K562 (cell line): ENCODE results near the gene IRF4. TPM values are rescaled to one million over a fixed set of nuclear protein-coding genes. Genes with fewer than 3 reads are reported as not detected.

ENCODE experiments used
- ATAC-seq: fragments of 200-7000 bp; cut with Tn5 transposase; 3 replicates; pipeline ENCODE4 v1.9.1; 2020; ENCODE audit warnings: moderate library complexity
- BruUV-seq: library from RNA; stranded (reverse); fragments of 400-500 nt; replicated peaks from 2 replicates; lab custom pipeline; 2021; lab: Mats Ljungman, UMichigan
- CTCF ChIA-PET: fragments of 300-600 bp; formaldehyde crosslinking; extraction: SDS; loops from one replicate; lab custom pipeline; 2021; ENCODE audit warnings: low intra/inter-chr PET ratio; lab: Yijun Ruan, JAX
- POLR2A ChIA-PET: fragments of 300-600, 350-650 bp; sonication (Branson Sonifier 250); formaldehyde crosslinking; extraction: SDS; loops from one replicate; lab custom pipeline; 2021; ENCODE audit warnings: antibody characterized with exemption, inconsistent platforms; lab: Yijun Ruan, JAX
- DNase-seq, 4 experiments: peaks; one replicate each; pipeline versions ENCODE4 v3.0.0 to v3.0.0-alpha.2; 2011 to 2018; ENCODE audit warnings: low spot score in 3 of 4, mixed read lengths in 3 of 4; ENCODE audit errors: extremely low read depth in 1 of 4
- FAIRE-seq: peaks from 2 replicates; lab custom pipeline; 2011; peaks lifted over from hg19 to GRCh38; lab: Jason Lieb, UNC
- H2AFZ ChIP-seq: 2 replicates; pipeline ENCODE4 v1.6.0; 2011; ENCODE audit warnings: low read depth, low read length, control low read depth, inconsistent platforms
- H3K27ac ChIP-seq: fragments of 200-600 bp; 3 replicates; pipeline ENCODE4 v1.8.0; 2011; ENCODE audit warnings: low read depth, mild to moderate bottlenecking, control low read depth, inconsistent platforms, low read length, moderate library complexity, mixed read lengths; ENCODE audit errors: extremely low read depth
- H3K27me3 ChIP-seq, 2 experiments: fragments of 300-600 bp in 1 of 2; 2 replicates in 1 of 2; 3 replicates in 1 of 2; pipeline versions ENCODE4 v1.6.0 to v1.8.0; 2011; ENCODE audit warnings: inconsistent platforms in 2 of 2, low read length in 2 of 2, mild to moderate bottlenecking in 1 of 2, mixed read lengths in 1 of 2, moderate library complexity in 1 of 2; ENCODE audit not compliant: control insufficient read depth in 2 of 2, insufficient read depth in 2 of 2
- H3K36me3 ChIP-seq: fragments of 300-600 bp; 3 replicates; pipeline ENCODE4 v1.8.0; 2011; ENCODE audit warnings: mild to moderate bottlenecking, low read length, inconsistent platforms; ENCODE audit not compliant: control insufficient read depth, insufficient read depth
- H3K4me1 ChIP-seq, 2 experiments: fragments of 200-600 bp in 1 of 2; replicated peaks in 1 of 2; 2 replicates in 1 of 2; 3 replicates in 1 of 2; pipeline versions ENCODE4 v1.5.1 to v1.8.0; 2011; ENCODE audit warnings: inconsistent platforms in 2 of 2, low read length in 2 of 2, mild to moderate bottlenecking in 1 of 2, mixed read lengths in 1 of 2, moderate library complexity in 1 of 2; ENCODE audit not compliant: control insufficient read depth in 2 of 2, insufficient read depth in 2 of 2
- H3K4me2 ChIP-seq: 2 replicates; pipeline ENCODE4 v1.6.1; 2011; ENCODE audit warnings: low read length, control low read depth, inconsistent platforms, mixed read lengths; ENCODE audit not compliant: insufficient read depth
- H3K4me3 ChIP-seq: fragments of 200-600 bp; sonication (generic), shearing (Covaris generic); 2 replicates; pipeline ENCODE4 v1.5.1; 2016; ENCODE audit warnings: control low read depth, inconsistent platforms
- H3K79me2 ChIP-seq: fragments of 200-600 bp; 3 replicates; pipeline ENCODE4 v1.8.0; 2011; ENCODE audit warnings: low read length, inconsistent platforms; ENCODE audit not compliant: control insufficient read depth, insufficient read depth
- H3K9ac ChIP-seq, 2 experiments: 2 replicates each; pipeline versions ENCODE4 v1.6.0 to v1.6.1; 2011; ENCODE audit warnings: low read depth in 2 of 2, low read length in 2 of 2, control low read depth in 1 of 2, inconsistent platforms in 1 of 2, mild to moderate bottlenecking in 1 of 2, mixed read lengths in 1 of 2; ENCODE audit not compliant: insufficient read depth in 1 of 2
- H3K9me1 ChIP-seq: one replicate; pipeline ENCODE4 v1.6.0; 2011; ENCODE audit warnings: inconsistent platforms, mild to moderate bottlenecking, low read length, moderate library complexity; ENCODE audit not compliant: control insufficient read depth, insufficient read depth
- H3K9me3 ChIP-seq: replicated peaks from 2 replicates; pipeline ENCODE4 v1.5.1; 2011; ENCODE audit warnings: low read depth, low read length, inconsistent platforms; ENCODE audit not compliant: control insufficient read depth, insufficient read depth
- H4K20me1 ChIP-seq: replicated peaks from 2 replicates; pipeline ENCODE4 v1.6.1; 2011; ENCODE audit warnings: low read length, inconsistent platforms, mixed read lengths; ENCODE audit not compliant: control insufficient read depth, insufficient read depth
- HMG20A ChIP-seq: fragments of 450-650 bp; formaldehyde crosslinking; conservative IDR thresholded peaks from 2 replicates; pipeline ENCODE4 v1.4.0; 2020; ENCODE audit warnings: mild to moderate bottlenecking, mixed read lengths
- PRPF4 ChIP-seq: fragments of 200-400 bp; formaldehyde crosslinking; IDR thresholded peaks from one replicate; pipeline ENCODE4 v1.6.1; 2017; ENCODE audit warnings: low read length, low read depth, mild to moderate bottlenecking; ENCODE audit not compliant: insufficient read depth, poor library complexity, severe bottlenecking
- TEAD4 ChIP-seq, 2 experiments: sonication (generic) in 1 of 2; formaldehyde crosslinking in 1 of 2; IDR thresholded peaks; 2 replicates each; pipeline versions ENCODE4 v1.6.1 to v1.8.0; 2012 to 2022; ENCODE audit warnings: borderline replicate concordance in 1 of 2, inconsistent platforms in 1 of 2, low read length in 1 of 2, mild to moderate bottlenecking in 1 of 2, missing genetic modification reagents in 1 of 2
- ZNF507 ChIP-seq: conservative IDR thresholded peaks from 2 replicates; pipeline ENCODE4 v1.6.1; 2017; ENCODE audit warnings: missing genetic modification characterization, missing compliant biosample characterization
- WGBS: fragments of 100-300 bp; shearing (Covaris generic); methylation state at CpG from one replicate; pipeline ENCODE4 v1.1.6; 2016; ENCODE audit warnings: low coverage, mixed read lengths; ENCODE audit not compliant: insufficient coverage; ENCODE audit errors: missing lambda C conversion rate; 5-methylcytosine and 5-hydroxymethylcytosine counted together
- in situ Hi-C: fragments of 300-500 bp; cut with MboI; formaldehyde crosslinking; loops from 4 replicates; pipeline ENCODE4 v1.15.0; 2018; ENCODE audit warnings: inconsistent platforms, mixed read lengths
- intact Hi-C: fragments of 100-400 bp; cut with micrococcal nuclease; formaldehyde crosslinking; loops from 2 replicates; pipeline ENCODE4 v1.14.2; 2022
- polyA plus RNA-seq, 8 experiments: library from polyadenylated mRNA; depleted of rRNA in 4 of 8; stranded (reverse) in 5 of 8; unstranded in 3 of 8; fragments of >200 nt; fragmentation: Nextera tagmentation in 2 of 8; fragmentation: Illumina TruSeq in 1 of 8; extraction: Ambion mirVana in 2 of 8; extraction: Trizol in 1 of 8; gene quantifications; 2 replicates each; pipeline versions ENCODE4 v1.2.1 to v1.2.3, GENCODE V29; 2011 to 2014; ENCODE audit warnings: inconsistent platforms in 1 of 8, missing spikeins in 1 of 8
- total RNA-seq, 7 experiments: library from RNA; depleted of rRNA in 6 of 7; stranded (reverse); fragments of >200 nt in 6 of 7; fragmentation: Illumina TruSeq in 2 of 7; extraction: Trizol in 2 of 7; gene quantifications; 2 replicates each; pipeline versions ENCODE4 v1.2.1 to v1.2.3, GENCODE V29; 2011 to 2021; ENCODE audit warnings: low replicate concordance in 1 of 7
- TF ChIP-seq, protein P1 (sequence below): sonication (generic); formaldehyde crosslinking; IDR thresholded peaks from 2 replicates; pipeline ENCODE4 v1.8.0; 2022; ENCODE audit warnings: missing genetic modification reagents, mild to moderate bottlenecking, borderline replicate concordance

Gene IRF4
- total and polyA plus RNA-seq, 9 of the 15 experiments (the other 6 are each of a cell fraction or from before 2014, with no cell fraction given), result 0.05 to 0.33 (median 0.09) TPM; not detected in 6

DNA sequence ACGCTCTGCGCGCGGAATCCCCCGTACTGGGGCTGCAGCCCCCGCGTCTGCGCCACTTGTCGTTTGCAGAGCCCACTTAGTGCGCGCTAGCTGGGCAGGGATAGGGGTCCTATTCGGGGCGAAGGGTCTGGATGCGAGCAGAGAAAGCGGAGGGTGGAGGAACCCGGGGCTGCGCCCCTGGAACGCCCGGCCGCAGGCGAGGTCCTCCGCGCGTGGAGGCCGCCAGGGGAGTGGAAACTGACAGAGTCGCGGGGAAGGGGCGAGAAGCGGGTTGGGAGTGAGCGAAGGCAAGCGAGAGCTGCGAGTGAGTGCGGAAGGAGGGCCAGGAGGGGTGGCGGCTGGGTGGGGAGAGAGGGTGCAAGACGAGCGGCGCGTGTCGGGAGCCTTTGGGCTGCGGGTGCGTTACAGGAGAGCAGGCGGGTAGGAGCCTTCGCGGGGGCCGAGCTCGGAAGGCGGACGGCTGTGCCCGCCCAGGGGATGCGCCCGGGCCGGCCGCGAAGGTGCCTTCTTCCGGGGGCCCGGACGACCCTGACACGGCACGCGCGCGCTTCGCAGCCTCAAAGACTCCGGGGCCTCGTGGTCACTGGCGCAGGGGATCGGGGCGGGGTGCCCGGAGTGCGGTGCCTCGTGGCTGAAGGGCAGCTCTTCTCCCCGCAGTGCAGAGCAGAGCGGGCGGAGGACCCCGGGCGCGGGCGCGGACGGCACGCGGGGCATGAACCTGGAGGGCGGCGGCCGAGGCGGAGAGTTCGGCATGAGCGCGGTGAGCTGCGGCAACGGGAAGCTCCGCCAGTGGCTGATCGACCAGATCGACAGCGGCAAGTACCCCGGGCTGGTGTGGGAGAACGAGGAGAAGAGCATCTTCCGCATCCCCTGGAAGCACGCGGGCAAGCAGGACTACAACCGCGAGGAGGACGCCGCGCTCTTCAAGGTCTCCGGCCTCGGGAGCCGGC is 1.2 kb downstream of the IRF4 start:
- ChIA-PET POLR2A (interaction anchor here (0.9 kb wide), 1 partner anchor 10 kb away, joined by 4 read pairs; no protein-coding TSS in a partner anchor), CTCF (interaction anchor here (0.7 kb wide), 1 partner anchor 1059 kb away, joined by 4 read pairs; no protein-coding TSS in a partner anchor)
- intact Hi-C loops (no loop called here), in situ Hi-C loops (no loop called here)
- Histone ChIP-seq H4K20me1 (no peaks in the 10 kb centered on the region; the same call in none of the 2 replicates), H3K4me2 (no peak overlapping the region), H3K4me1 (peaks cover 0 to 7% of the 10 kb centered on the region in 2 experiments; a peak in 1 of 5 replicates), H3K9ac (no peak overlapping the region), H3K9me1 (no peaks in the 10 kb centered on the region), H3K36me3 (no peaks in the 10 kb centered on the region), H3K9me3 (no peaks in the 10 kb centered on the region; the same call in 1 of the 2 replicates), H3K27ac (no peak overlapping the region), H2AFZ (no peak overlapping the region), H3K4me3 (no peak overlapping the region), H3K27me3 (peaks cover 42 to 64% of the 10 kb centered on the region in 2 experiments), H3K79me2 (no peaks in the 10 kb centered on the region)
- WGBS, result 51% methylated on average over 60 of the region's 108 CpGs
- TF ChIP-seq TEAD4 (IDR thresholded peaks at IDR 0.05; ENCODE audit: low read length), result no peak
- no peak for TF ChIP-seq TEAD4 (CRISPR knock-in tag; IDR thresholded peaks at IDR 0.05; ENCODE audit: borderline replicate concordance)
- TF ChIP-seq PRPF4, result no peak
- TF ChIP-seq, protein P1, sequence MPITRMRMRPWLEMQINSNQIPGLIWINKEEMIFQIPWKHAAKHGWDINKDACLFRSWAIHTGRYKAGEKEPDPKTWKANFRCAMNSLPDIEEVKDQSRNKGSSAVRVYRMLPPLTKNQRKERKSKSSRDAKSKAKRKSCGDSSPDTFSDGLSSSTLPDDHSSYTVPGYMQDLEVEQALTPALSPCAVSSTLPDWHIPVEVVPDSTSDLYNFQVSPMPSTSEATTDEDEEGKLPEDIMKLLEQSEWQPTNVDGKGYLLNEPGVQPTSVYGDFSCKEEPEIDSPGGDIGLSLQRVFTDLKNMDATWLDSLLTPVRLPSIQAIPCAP (CRISPR knock-in tag), result no peak
- TF ChIP-seq HMG20A (CRISPR knock-in tag), result no peak
- TF ChIP-seq ZNF507 (tag), result no peak
- FAIRE-seq (no peak), ATAC-seq (no peak), DNase-seq (no peak)
- no TSS peak for BruUV-seq
